K562 (cell line): ENCODE results near the gene CCNY. TPM values are rescaled to one million over a fixed set of nuclear protein-coding genes. Genes with fewer than 3 reads are reported as not detected.

Experiments
- CC2D1A ChIP-seq: fragments of 450-650 bp; IDR thresholded peaks from 2 replicates; pipeline ENCODE4 v1.6.1; 2017; ENCODE audit warnings: mild to moderate bottlenecking
- EHMT2 ChIP-seq: fragments of 450-650 bp; IDR thresholded peaks from 2 replicates; pipeline ENCODE4 v1.6.1; 2018; ENCODE audit warnings: antibody characterized with exemption
- EP400 ChIP-seq: fragments of 450-650 bp; IDR thresholded peaks from 2 replicates; pipeline ENCODE4 v1.6.1; 2017; ENCODE audit warnings: antibody characterized with exemption, mild to moderate bottlenecking, moderate library complexity
- FOS ChIP-seq: IDR thresholded peaks from 3 replicates; pipeline ENCODE4 v1.6.1; 2011; ENCODE audit not compliant: insufficient read length; ENCODE audit errors: extremely low read depth
- HOXB6 ChIP-seq: fragments of 250-450 bp; sonication (Bioruptor Pico); IDR thresholded peaks from 2 replicates; pipeline ENCODE4 v1.5.1; 2022; ENCODE audit warnings: mild to moderate bottlenecking, borderline replicate concordance
- KLF13 ChIP-seq: fragments of 450-650 bp; IDR thresholded peaks from 2 replicates; pipeline ENCODE4 v1.6.1; 2016; ENCODE audit warnings: missing genetic modification characterization, low read depth, mild to moderate bottlenecking, missing compliant biosample characterization, moderate library complexity, borderline replicate concordance
- PHTF2 ChIP-seq: fragments of 250-450 bp; sonication (Bioruptor Pico); IDR thresholded peaks from 2 replicates; pipeline ENCODE4 v1.5.0; 2021; ENCODE audit warnings: mild to moderate bottlenecking
- RCOR1 ChIP-seq, 2 experiments: IDR thresholded peaks; 2 replicates each; pipeline ENCODE4 v1.6.1; 2012; ENCODE audit warnings: low read depth in 2 of 2, low read length in 2 of 2, borderline replicate concordance in 1 of 2, improper control_type of control experiment in 1 of 2
- SAFB2 ChIP-seq: fragments of 200-400 bp; formaldehyde crosslinking; IDR thresholded peaks from 2 replicates; pipeline ENCODE4 v1.6.1; 2018; ENCODE audit warnings: borderline replicate concordance, low read length, low read depth, moderate library complexity; ENCODE audit not compliant: severe bottlenecking
- SOX6 ChIP-seq: fragments of 450-650 bp; IDR thresholded peaks from 2 replicates; pipeline ENCODE4 v1.6.1; 2014; ENCODE audit warnings: mild to moderate bottlenecking
- TSC22D4 ChIP-seq: fragments of 450-650 bp; IDR thresholded peaks from 2 replicates; pipeline ENCODE4 v1.6.1; 2016; ENCODE audit warnings: missing genetic modification characterization, missing biosample characterization, control low read depth
- ZFP1 ChIP-seq: fragments of 450-650 bp; formaldehyde crosslinking; IDR thresholded peaks from 2 replicates; pipeline ENCODE4 v1.4.0; 2020; ENCODE audit warnings: mild to moderate bottlenecking, mixed read lengths
- ZNF165 ChIP-seq: fragments of 250-450 bp; sonication (Bioruptor Pico); IDR thresholded peaks from 2 replicates; pipeline ENCODE4 v1.4.0; 2020; ENCODE audit warnings: borderline replicate concordance
- polyA plus RNA-seq, 8 experiments: library from polyadenylated mRNA; depleted of rRNA in 4 of 8; stranded (reverse) in 5 of 8; unstranded in 3 of 8; fragments of >200 nt; fragmentation: Nextera tagmentation in 2 of 8; fragmentation: Illumina TruSeq in 1 of 8; extraction: Ambion mirVana in 2 of 8; extraction: Trizol in 1 of 8; gene quantifications; 2 replicates each; pipeline versions ENCODE4 v1.2.1 to v1.2.3, GENCODE V29; 2011 to 2014; ENCODE audit warnings: inconsistent platforms in 1 of 8, missing spikeins in 1 of 8
- total RNA-seq, 7 experiments: library from RNA; depleted of rRNA in 6 of 7; stranded (reverse); fragments of >200 nt in 6 of 7; fragmentation: Illumina TruSeq in 2 of 7; extraction: Trizol in 2 of 7; gene quantifications; 2 replicates each; pipeline versions ENCODE4 v1.2.1 to v1.2.3, GENCODE V29; 2011 to 2021; ENCODE audit warnings: low replicate concordance in 1 of 7
- TF ChIP-seq, protein P1 (sequence below): fragments of 200-800 bp; sonication (Bioruptor generic); IDR thresholded peaks from 2 replicates; pipeline ENCODE4 v1.6.1; 2017; ENCODE audit warnings: missing genetic modification characterization, missing compliant biosample characterization
- TF ChIP-seq, protein P2 (sequence below), 2 experiments: fragments of 150-350 bp in 1 of 2; IDR thresholded peaks; 2 replicates each; pipeline ENCODE4 v1.6.1; 2012 to 2016; ENCODE audit warnings: low read depth in 2 of 2, low read length in 2 of 2, mild to moderate bottlenecking in 1 of 2, moderate library complexity in 1 of 2
- TF ChIP-seq, protein P3 (sequence below): fragments of 450-650 bp; IDR thresholded peaks from 2 replicates; pipeline ENCODE4 v1.6.1; 2016; ENCODE audit warnings: borderline replicate concordance
- TF ChIP-seq, protein P4 (sequence below): sonication (generic); formaldehyde crosslinking; IDR thresholded peaks from 2 replicates; pipeline ENCODE4 v1.8.1; 2023; ENCODE audit warnings: mild to moderate bottlenecking, missing genetic modification reagents
- TF ChIP-seq, protein P5 (sequence below): fragments of 250-450 bp; sonication (Bioruptor Pico); IDR thresholded peaks from 2 replicates; pipeline ENCODE4 v1.8.0; 2022; ENCODE audit warnings: moderate library complexity, mild to moderate bottlenecking, inconsistent platforms

CCNY gene
- total and polyA plus RNA-seq, 9 of the 15 experiments (the other 6 are each of a cell fraction or from before 2014, with no cell fraction given): 8.4 to 109 (median 38.6) TPM

DNA sequence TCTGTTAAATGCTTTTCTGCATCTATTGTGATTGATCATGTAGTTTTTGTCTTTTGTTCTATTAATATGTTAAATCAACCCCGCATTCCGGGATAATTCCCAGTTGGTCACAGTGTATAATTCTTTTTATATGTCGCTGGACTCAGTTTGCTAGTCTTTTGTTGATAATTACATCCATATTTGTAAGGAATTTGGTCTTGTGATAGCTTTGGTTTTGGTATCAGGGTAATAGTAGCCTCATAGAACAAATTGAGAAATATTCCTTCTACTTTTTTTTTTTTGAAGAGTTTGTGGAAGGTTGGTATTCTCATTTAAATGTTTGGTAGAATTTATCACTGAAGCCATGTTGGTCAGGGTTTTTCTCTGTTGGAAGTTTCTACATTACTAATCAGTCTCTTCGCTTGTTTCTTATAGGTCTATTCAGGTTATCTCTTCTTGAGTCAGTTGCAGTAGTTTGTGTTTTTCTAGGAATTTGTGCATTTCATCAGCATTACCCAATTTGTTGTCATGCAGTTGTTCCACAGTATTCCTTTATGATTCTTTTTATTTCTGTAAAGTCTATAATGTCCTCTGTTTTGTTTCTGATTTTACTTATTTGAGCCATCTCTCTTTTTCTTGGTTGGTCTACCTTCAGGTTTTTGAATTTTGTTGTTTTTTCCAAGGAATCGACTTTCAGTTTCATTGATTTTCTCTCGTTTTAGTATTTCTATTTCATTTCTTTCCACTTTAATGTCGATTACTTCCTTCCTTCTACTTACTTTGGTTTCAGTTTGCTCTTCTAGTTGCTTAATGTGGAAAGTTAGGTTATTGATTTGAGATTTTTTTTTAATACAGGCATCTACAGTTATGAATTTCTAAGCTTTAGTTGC, 204.2 kb downstream of the CCNY start (continued):
- TF ChIP-seq EP400 (peak; percentile 47; the same call in 1 of the 2 replicates), FOS (no peak), TSC22D4 (no peak), PHTF2 (no peak), HOXB6 (CRISPR knock-in tag) (no peak), KLF13 (no peak), RCOR1 (IDR thresholded peaks at IDR 0.05; ENCODE audit: borderline replicate concordance in 1 of 2, low read depth in 2 of 2, low read length in 2 of 2) (0 out of 4 replicates have a peak, but pooled peaks of 1 of the 2 experiments have one; percentile 14), ZNF165 (CRISPR knock-in tag) (no peak), SOX6 (no peak), SAFB2 (no peak), EHMT2 (peak; percentile 58; the same call in 1 of the 2 replicates), ZFP1 (no peak), CC2D1A (0 out of 2 replicates have a peak, but pooled peaks have one; percentile 41)
- TF ChIP-seq, protein P1, sequence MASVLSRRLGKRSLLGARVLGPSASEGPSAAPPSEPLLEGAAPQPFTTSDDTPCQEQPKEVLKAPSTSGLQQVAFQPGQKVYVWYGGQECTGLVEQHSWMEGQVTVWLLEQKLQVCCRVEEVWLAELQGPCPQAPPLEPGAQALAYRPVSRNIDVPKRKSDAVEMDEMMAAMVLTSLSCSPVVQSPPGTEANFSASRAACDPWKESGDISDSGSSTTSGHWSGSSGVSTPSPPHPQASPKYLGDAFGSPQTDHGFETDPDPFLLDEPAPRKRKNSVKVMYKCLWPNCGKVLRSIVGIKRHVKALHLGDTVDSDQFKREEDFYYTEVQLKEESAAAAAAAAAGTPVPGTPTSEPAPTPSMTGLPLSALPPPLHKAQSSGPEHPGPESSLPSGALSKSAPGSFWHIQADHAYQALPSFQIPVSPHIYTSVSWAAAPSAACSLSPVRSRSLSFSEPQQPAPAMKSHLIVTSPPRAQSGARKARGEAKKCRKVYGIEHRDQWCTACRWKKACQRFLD (CRISPR knock-in tag): no peak
- TF ChIP-seq, protein P2, sequence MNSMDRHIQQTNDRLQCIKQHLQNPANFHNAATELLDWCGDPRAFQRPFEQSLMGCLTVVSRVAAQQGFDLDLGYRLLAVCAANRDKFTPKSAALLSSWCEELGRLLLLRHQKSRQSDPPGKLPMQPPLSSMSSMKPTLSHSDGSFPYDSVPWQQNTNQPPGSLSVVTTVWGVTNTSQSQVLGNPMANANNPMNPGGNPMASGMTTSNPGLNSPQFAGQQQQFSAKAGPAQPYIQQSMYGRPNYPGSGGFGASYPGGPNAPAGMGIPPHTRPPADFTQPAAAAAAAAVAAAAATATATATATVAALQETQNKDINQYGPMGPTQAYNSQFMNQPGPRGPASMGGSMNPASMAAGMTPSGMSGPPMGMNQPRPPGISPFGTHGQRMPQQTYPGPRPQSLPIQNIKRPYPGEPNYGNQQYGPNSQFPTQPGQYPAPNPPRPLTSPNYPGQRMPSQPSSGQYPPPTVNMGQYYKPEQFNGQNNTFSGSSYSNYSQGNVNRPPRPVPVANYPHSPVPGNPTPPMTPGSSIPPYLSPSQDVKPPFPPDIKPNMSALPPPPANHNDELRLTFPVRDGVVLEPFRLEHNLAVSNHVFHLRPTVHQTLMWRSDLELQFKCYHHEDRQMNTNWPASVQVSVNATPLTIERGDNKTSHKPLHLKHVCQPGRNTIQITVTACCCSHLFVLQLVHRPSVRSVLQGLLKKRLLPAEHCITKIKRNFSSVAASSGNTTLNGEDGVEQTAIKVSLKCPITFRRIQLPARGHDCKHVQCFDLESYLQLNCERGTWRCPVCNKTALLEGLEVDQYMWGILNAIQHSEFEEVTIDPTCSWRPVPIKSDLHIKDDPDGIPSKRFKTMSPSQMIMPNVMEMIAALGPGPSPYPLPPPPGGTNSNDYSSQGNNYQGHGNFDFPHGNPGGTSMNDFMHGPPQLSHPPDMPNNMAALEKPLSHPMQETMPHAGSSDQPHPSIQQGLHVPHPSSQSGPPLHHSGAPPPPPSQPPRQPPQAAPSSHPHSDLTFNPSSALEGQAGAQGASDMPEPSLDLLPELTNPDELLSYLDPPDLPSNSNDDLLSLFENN (IDR thresholded peaks at IDR 0.05; ENCODE audit: low read depth in 2 of 2, low read length in 2 of 2): no peak
- TF ChIP-seq, protein P3, sequence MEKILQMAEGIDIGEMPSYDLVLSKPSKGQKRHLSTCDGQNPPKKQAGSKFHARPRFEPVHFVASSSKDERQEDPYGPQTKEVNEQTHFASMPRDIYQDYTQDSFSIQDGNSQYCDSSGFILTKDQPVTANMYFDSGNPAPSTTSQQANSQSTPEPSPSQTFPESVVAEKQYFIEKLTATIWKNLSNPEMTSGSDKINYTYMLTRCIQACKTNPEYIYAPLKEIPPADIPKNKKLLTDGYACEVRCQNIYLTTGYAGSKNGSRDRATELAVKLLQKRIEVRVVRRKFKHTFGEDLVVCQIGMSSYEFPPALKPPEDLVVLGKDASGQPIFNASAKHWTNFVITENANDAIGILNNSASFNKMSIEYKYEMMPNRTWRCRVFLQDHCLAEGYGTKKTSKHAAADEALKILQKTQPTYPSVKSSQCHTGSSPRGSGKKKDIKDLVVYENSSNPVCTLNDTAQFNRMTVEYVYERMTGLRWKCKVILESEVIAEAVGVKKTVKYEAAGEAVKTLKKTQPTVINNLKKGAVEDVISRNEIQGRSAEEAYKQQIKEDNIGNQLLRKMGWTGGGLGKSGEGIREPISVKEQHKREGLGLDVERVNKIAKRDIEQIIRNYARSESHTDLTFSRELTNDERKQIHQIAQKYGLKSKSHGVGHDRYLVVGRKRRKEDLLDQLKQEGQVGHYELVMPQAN: no peak
- TF ChIP-seq, protein P4, sequence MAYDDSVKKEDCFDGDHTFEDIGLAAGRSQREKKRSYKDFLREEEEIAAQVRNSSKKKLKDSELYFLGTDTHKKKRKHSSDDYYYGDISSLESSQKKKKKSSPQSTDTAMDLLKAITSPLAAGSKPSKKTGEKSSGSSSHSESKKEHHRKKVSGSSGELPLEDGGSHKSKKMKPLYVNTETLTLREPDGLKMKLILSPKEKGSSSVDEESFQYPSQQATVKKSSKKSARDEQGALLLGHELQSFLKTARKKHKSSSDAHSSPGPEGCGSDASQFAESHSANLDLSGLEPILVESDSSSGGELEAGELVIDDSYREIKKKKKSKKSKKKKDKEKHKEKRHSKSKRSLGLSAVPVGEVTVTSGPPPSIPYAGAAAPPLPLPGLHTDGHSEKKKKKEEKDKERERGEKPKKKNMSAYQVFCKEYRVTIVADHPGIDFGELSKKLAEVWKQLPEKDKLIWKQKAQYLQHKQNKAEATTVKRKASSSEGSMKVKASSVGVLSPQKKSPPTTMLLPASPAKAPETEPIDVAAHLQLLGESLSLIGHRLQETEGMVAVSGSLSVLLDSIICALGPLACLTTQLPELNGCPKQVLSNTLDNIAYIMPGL (CRISPR knock-in tag): no peak
- TF ChIP-seq, protein P5, sequence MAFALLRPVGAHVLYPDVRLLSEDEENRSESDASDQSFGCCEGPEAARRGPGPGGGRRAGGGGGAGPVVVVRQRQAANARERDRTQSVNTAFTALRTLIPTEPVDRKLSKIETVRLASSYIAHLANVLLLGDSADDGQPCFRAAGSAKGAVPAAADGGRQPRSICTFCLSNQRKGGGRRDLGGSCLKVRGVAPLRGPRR (CRISPR knock-in tag): no peak
